Measurements from ENCODE around the gene CNBP. TPM values are rescaled to one million over a fixed set of nuclear protein-coding genes. Genes with fewer than 3 reads are reported as not detected.

CNBP gene
- polyA plus RNA-seq, 1 donor from 2014 or later = 329 TPM

- Histone ChIP-seq H3K9ac (ENCODE audit: low read length) (no peak overlapping the region), H3K9me2 (ENCODE audit: insufficient read depth, low read length) (no peaks in the 10 kb centered on the region), H3K36me3 (ENCODE audit: insufficient read depth, low read length) (no peaks in the 10 kb centered on the region), H3K27ac (ENCODE audit: low read length) (no peak overlapping the region), H3K27me3 (ENCODE audit: insufficient read depth, low read depth, low read length) (no peaks in the 10 kb centered on the region), H3K4me2 (ENCODE audit: low read length) (no peak overlapping the region), H3K9me3 (ENCODE audit: low read length) (no peaks in the 10 kb centered on the region), H4K20me1 (ENCODE audit: insufficient read depth) (no peaks in the 10 kb centered on the region), H3K4me3 (ENCODE audit: low read length) (no peak overlapping the region), H3K79me2 (replicated peaks; ENCODE audit: insufficient read depth, low read length) (no peaks in the 10 kb centered on the region), H2AFZ (ENCODE audit: low read depth, low read length) (no peak overlapping the region), H3F3A (ENCODE audit: insufficient read depth, low read length, poor library complexity, severe bottlenecking) (no peaks in the 10 kb centered on the region)
- TF ChIP-seq REST (IDR thresholded peaks at IDR 0.05; ENCODE audit: borderline replicate concordance) = no peak
Observed at GRCh38 chr3:129199366-129199765, 15.7 kb upstream of the CNBP start.

GRCh38 chr3:129197321-129197720 is 13.6 kb upstream of the CNBP start:
- H3K4me2 ChIP-seq (ENCODE audit: low read length) = no peak overlapping the region
- H3K9ac ChIP-seq (ENCODE audit: low read length) = no peak overlapping the region

More at GRCh38 chr3:129197321-129197720, 13.6 kb upstream of the CNBP start:
- Histone ChIP-seq H3K4me3 (ENCODE audit: low read length) (no peak overlapping the region), H3K9me3 (ENCODE audit: low read length) (no peaks in the 10 kb centered on the region), H3F3A (ENCODE audit: insufficient read depth, low read length, poor library complexity, severe bottlenecking) (no peaks in the 10 kb centered on the region), H4K20me1 (ENCODE audit: insufficient read depth) (no peaks in the 10 kb centered on the region), H3K36me3 (ENCODE audit: insufficient read depth, low read length) (no peaks in the 10 kb centered on the region), H2AFZ (ENCODE audit: low read depth, low read length) (no peak overlapping the region), H3K79me2 (replicated peaks; ENCODE audit: insufficient read depth, low read length) (no peaks in the 10 kb centered on the region), H3K9me2 (ENCODE audit: insufficient read depth, low read length) (no peaks in the 10 kb centered on the region), H3K27ac (ENCODE audit: low read length) (no peak overlapping the region), H3K27me3 (ENCODE audit: insufficient read depth, low read depth, low read length) (no peaks in the 10 kb centered on the region)
- TF ChIP-seq SMC3 (conservative IDR thresholded peaks at IDR 0.05; ENCODE audit: poor library complexity) (no peak), REST (IDR thresholded peaks at IDR 0.05; ENCODE audit: borderline replicate concordance) (no peak), EZH2 (IDR thresholded peaks at IDR 0.05; ENCODE audit: borderline replicate concordance, insufficient read depth, low read length, poor library complexity, severe bottlenecking) (no peak), MXI1 (conservative IDR thresholded peaks at IDR 0.05; ENCODE audit: poor library complexity, severe bottlenecking) (no peak), CTCF (IDR thresholded peaks at IDR 0.05; ENCODE audit: poor library complexity, severe bottlenecking) (no peak), TAF1 (IDR thresholded peaks at IDR 0.05; ENCODE audit: low read depth) (no peak), EP300 (conservative IDR thresholded peaks at IDR 0.05; ENCODE audit: poor library complexity, severe bottlenecking) (no peak), POLR2AphosphoS5 (IDR thresholded peaks at IDR 0.05) (no peak), RAD21 (conservative IDR thresholded peaks at IDR 0.05) (no peak)
